IMR-90 (cell line): ENCODE measurements around the gene IHH. TPM values are rescaled to one million over a fixed set of nuclear protein-coding genes. Genes with fewer than 3 reads are reported as not detected.

Experiments
- ATAC-seq: fragments of 200-7000 bp; cut with Tn5 transposase; 2 replicates; pipeline ENCODE4 v1.9.1; 2020; ENCODE audit warnings: low read depth, mild to moderate bottlenecking, moderate library complexity
- BruUV-seq: library from RNA; stranded (reverse); fragments of 400-500 nt; replicated peaks from 2 replicates; lab custom pipeline; 2021; lab: Mats Ljungman, UMichigan
- CTCF ChIA-PET: fragments of 300-600 bp; formaldehyde crosslinking; extraction: SDS; loops from one replicate; lab custom pipeline; 2021; ENCODE audit warnings: antibody characterized with exemption; lab: Yijun Ruan, JAX
- POLR2A ChIA-PET: fragments of 300-600 bp; sonication (Branson Sonifier 250); formaldehyde crosslinking; loops from one replicate; lab custom pipeline; 2022; ENCODE audit warnings: antibody characterized with exemption; ENCODE audit not compliant: unreplicated experiment; lab: Charles Lee
- DNase-seq: peaks from one replicate; pipeline ENCODE4 v3.0.0; 2013
- H2AFZ ChIP-seq: replicated peaks from 2 replicates; pipeline ENCODE3; 2013; ENCODE audit warnings: low read length, mild to moderate bottlenecking; ENCODE audit not compliant: poor library complexity
- H2AK5ac ChIP-seq: 2 replicates; pipeline ENCODE4 v1.6.1; 2013; ENCODE audit warnings: low read depth, low read length, inconsistent platforms
- H2AK9ac ChIP-seq: replicated peaks from 2 replicates; pipeline ENCODE3; 2013; ENCODE audit warnings: mild to moderate bottlenecking, low read depth, low read length, moderate library complexity; ENCODE audit not compliant: poor library complexity
- H2BK120ac ChIP-seq: 2 replicates; pipeline ENCODE4 v1.6.1; 2013; ENCODE audit warnings: low read depth, low read length, inconsistent platforms
- H2BK15ac ChIP-seq: 3 replicates; pipeline ENCODE4 v1.6.1; 2013; ENCODE audit warnings: low read depth, low read length, inconsistent platforms
- H2BK20ac ChIP-seq: 2 replicates; pipeline ENCODE4 v1.6.1; 2013; ENCODE audit warnings: low read depth, mild to moderate bottlenecking, inconsistent platforms, low read length, moderate library complexity
- H2BK5ac ChIP-seq: 2 replicates; pipeline ENCODE4 v1.6.1; 2013; ENCODE audit warnings: mild to moderate bottlenecking, low read depth, low read length, inconsistent platforms; ENCODE audit not compliant: poor library complexity, severe bottlenecking
- H3K14ac ChIP-seq: replicated peaks from 2 replicates; pipeline ENCODE4 v1.6.1; 2013; ENCODE audit warnings: low read depth, low read length, inconsistent platforms
- H3K18ac ChIP-seq: 2 replicates; pipeline ENCODE4 v1.6.1; 2013; ENCODE audit warnings: low read depth, low read length, control low read depth
- H3K23ac ChIP-seq: 2 replicates; pipeline ENCODE4 v1.6.1; 2013; ENCODE audit warnings: low read depth, low read length, inconsistent platforms
- H3K27ac ChIP-seq: 2 replicates; pipeline ENCODE4 v1.5.1; 2013; ENCODE audit warnings: mild to moderate bottlenecking, control low read depth, low read length; ENCODE audit not compliant: insufficient read depth
- H3K27me3 ChIP-seq: 2 replicates; pipeline ENCODE4 v1.6.1; 2013; ENCODE audit warnings: low read length; ENCODE audit not compliant: control insufficient read depth, insufficient read depth
- H3K36me3 ChIP-seq: 2 replicates; pipeline ENCODE4 v1.6.1; 2013; ENCODE audit warnings: low read length, mixed read lengths; ENCODE audit not compliant: control insufficient read depth, insufficient read depth
- H3K4ac ChIP-seq: 2 replicates; pipeline ENCODE4 v1.6.1; 2013; ENCODE audit warnings: low read depth, low read length, inconsistent platforms
- H3K4me1 ChIP-seq: 2 replicates; pipeline ENCODE4 v1.6.1; 2013; ENCODE audit warnings: low read length, mixed read lengths; ENCODE audit not compliant: control insufficient read depth, insufficient read depth
- H3K4me2 ChIP-seq: 2 replicates; pipeline ENCODE4 v1.6.1; 2013; ENCODE audit warnings: low read depth, mild to moderate bottlenecking, control low read depth, low read length, moderate library complexity
- H3K4me3 ChIP-seq: 2 replicates; pipeline ENCODE4 v1.5.1; 2013; ENCODE audit warnings: low read depth, mild to moderate bottlenecking, control low read depth, low read length, moderate library complexity; ENCODE audit not compliant: insufficient read depth
- H3K56ac ChIP-seq: 2 replicates; pipeline ENCODE4 v1.6.1; 2013; ENCODE audit warnings: low read length, inconsistent platforms; ENCODE audit not compliant: insufficient read depth; ENCODE audit errors: extremely low read depth
- H3K79me1 ChIP-seq, 2 experiments: 2 replicates each; pipeline ENCODE4 v1.6.1; 2013; ENCODE audit warnings: low read length in 2 of 2, inconsistent platforms in 1 of 2, low read depth in 1 of 2
- H3K9ac ChIP-seq: 2 replicates; pipeline ENCODE4 v1.6.1; 2013; ENCODE audit warnings: low read depth, low read length, control low read depth
- H3K9me1 ChIP-seq: 2 replicates; pipeline ENCODE4 v1.6.1; 2013; ENCODE audit warnings: low read length, inconsistent platforms; ENCODE audit not compliant: insufficient read depth
- H3K9me3 ChIP-seq: 2 replicates; pipeline ENCODE4 v1.6.1; 2013; ENCODE audit warnings: low read length; ENCODE audit not compliant: control insufficient read depth, insufficient read depth
- H4K20me1 ChIP-seq: 2 replicates; pipeline ENCODE4 v1.6.1; 2013; ENCODE audit warnings: low read length, inconsistent platforms; ENCODE audit not compliant: insufficient read depth
- H4K5ac ChIP-seq: 2 replicates; pipeline ENCODE4 v1.6.1; 2013; ENCODE audit warnings: mild to moderate bottlenecking, low read depth, low read length, control low read depth
- H4K8ac ChIP-seq, 2 experiments: 2 replicates each; pipeline ENCODE4 v1.6.1; 2013; ENCODE audit warnings: low read depth in 2 of 2, low read length in 2 of 2, control low read depth in 1 of 2, inconsistent platforms in 1 of 2
- H4K91ac ChIP-seq: 2 replicates; pipeline ENCODE4 v1.6.1; 2013; ENCODE audit warnings: low read depth, low read length, inconsistent platforms; ENCODE audit not compliant: insufficient read depth
- BHLHE40 ChIP-seq: fragments of 150-350 bp; IDR thresholded peaks from 2 replicates; pipeline ENCODE4 v1.6.1; 2016; ENCODE audit warnings: mild to moderate bottlenecking, low read depth, low read length
- CEBPB ChIP-seq: IDR thresholded peaks from 2 replicates; pipeline ENCODE4 v1.6.1; 2012; ENCODE audit warnings: low read depth, low read length, improper control_type of control experiment
- CHD1 ChIP-seq: IDR thresholded peaks from 2 replicates; pipeline ENCODE4 v1.6.1; 2012; ENCODE audit warnings: low read depth, low read length, improper control_type of control experiment
- FOS ChIP-seq: fragments of 150-350 bp; IDR thresholded peaks from 2 replicates; pipeline ENCODE4 v1.6.1; 2016; ENCODE audit warnings: low read depth, low read length
- MAFK ChIP-seq: IDR thresholded peaks from 2 replicates; pipeline ENCODE4 v1.6.1; 2012; ENCODE audit warnings: low read depth, low read length, improper control_type of control experiment
- MAZ ChIP-seq: IDR thresholded peaks from 2 replicates; pipeline ENCODE4 v1.6.1; 2012; ENCODE audit warnings: low read depth, mild to moderate bottlenecking, low read length, improper control_type of control experiment, moderate library complexity, borderline replicate concordance
- MXI1 ChIP-seq: IDR thresholded peaks from 2 replicates; pipeline ENCODE4 v1.6.1; 2012; ENCODE audit warnings: low read depth, mild to moderate bottlenecking, low read length, moderate library complexity, borderline replicate concordance
- NFE2L2 ChIP-seq: fragments of 150-350 bp; IDR thresholded peaks from 2 replicates; pipeline ENCODE4 v1.6.1; 2016; ENCODE audit warnings: low read depth, mild to moderate bottlenecking, low read length
- POLR2A ChIP-seq: IDR thresholded peaks from 2 replicates; pipeline ENCODE4 v1.6.1; 2012; ENCODE audit warnings: mild to moderate bottlenecking, low read depth, low read length
- RAD21 ChIP-seq: IDR thresholded peaks from 2 replicates; pipeline ENCODE4 v1.6.1; 2012; ENCODE audit warnings: low read length, improper control_type of control experiment
- RCOR1 ChIP-seq: IDR thresholded peaks from 2 replicates; pipeline ENCODE4 v1.6.1; 2012; ENCODE audit warnings: mild to moderate bottlenecking, low read length, improper control_type of control experiment; ENCODE audit not compliant: insufficient replicate concordance
- RFX5 ChIP-seq: IDR thresholded peaks from 2 replicates; pipeline ENCODE4 v1.8.0; 2012; ENCODE audit warnings: low read depth, mild to moderate bottlenecking, low read length, moderate library complexity
- SMC3 ChIP-seq: fragments of 150-350 bp; IDR thresholded peaks from 2 replicates; pipeline ENCODE4 v1.6.1; 2016; ENCODE audit warnings: low read depth, mild to moderate bottlenecking, antibody characterized with exemption, low read length, moderate library complexity
- WGBS, 2 experiments: methylation state at CpG; one replicate each; pipeline versions ENCODE4 v1.1.5 to v1.1.7; 2013; ENCODE audit warnings: missing lambda C conversion rate in 2 of 2; ENCODE audit not compliant: insufficient read length in 1 of 2; ENCODE audit errors: extremely low coverage in 2 of 2; 5-methylcytosine and 5-hydroxymethylcytosine counted together
- dilution Hi-C: fragments of 300-500 bp; cut with HindIII; formaldehyde crosslinking; loops from one replicate; pipeline ENCODE4 v1.14.3; 2018; ENCODE audit warnings: low sequenced_read_pairs; ENCODE audit not compliant: unreplicated experiment
- in situ Hi-C: fragments of 300-500 bp; cut with MboI; formaldehyde crosslinking; loops from 3 replicates; pipeline ENCODE4 v1.14.3; 2019; ENCODE audit warnings: low sequenced_read_pairs, inconsistent platforms, mixed read lengths
- intact Hi-C: fragments of 100-400 bp; cut with micrococcal nuclease; formaldehyde crosslinking; loops from 2 replicates; pipeline ENCODE4 v1.10.0; 2022
- polyA plus RNA-seq, 3 experiments: library from polyadenylated mRNA; depleted of rRNA; stranded (reverse); fragments of >200 nt; gene quantifications; 2 replicates each; pipeline ENCODE4 v1.2.3, GENCODE V29; 2012; ENCODE audit warnings: low replicate concordance in 1 of 3
- total RNA-seq: library from RNA; depleted of rRNA; stranded (reverse); fragments of >200 nt; gene quantifications from 2 replicates; pipeline ENCODE4 v1.2.3, GENCODE V29; 2012
- TF ChIP-seq, protein P1 (sequence below): fragments of 150-350 bp; IDR thresholded peaks from 2 replicates; pipeline ENCODE4 v1.6.1; 2016; ENCODE audit warnings: low read depth, mild to moderate bottlenecking, low read length, moderate library complexity, borderline replicate concordance
- TF ChIP-seq, protein P2 (sequence below): fragments of 150-350 bp; IDR thresholded peaks from 2 replicates; pipeline ENCODE4 v1.6.1; 2017; ENCODE audit warnings: mild to moderate bottlenecking, antibody characterized with exemption, low read length, low read depth
- TF ChIP-seq, protein P3 (sequence below): conservative IDR thresholded peaks from 2 replicates; pipeline ENCODE4 v1.5.1; 2012; ENCODE audit warnings: mild to moderate bottlenecking, low read depth, low read length, improper control_type of control experiment

IHH gene
- total and polyA plus RNA-seq, 2 of the 4 experiments (the other 2 are of a cell fraction): not detected

DNA sequence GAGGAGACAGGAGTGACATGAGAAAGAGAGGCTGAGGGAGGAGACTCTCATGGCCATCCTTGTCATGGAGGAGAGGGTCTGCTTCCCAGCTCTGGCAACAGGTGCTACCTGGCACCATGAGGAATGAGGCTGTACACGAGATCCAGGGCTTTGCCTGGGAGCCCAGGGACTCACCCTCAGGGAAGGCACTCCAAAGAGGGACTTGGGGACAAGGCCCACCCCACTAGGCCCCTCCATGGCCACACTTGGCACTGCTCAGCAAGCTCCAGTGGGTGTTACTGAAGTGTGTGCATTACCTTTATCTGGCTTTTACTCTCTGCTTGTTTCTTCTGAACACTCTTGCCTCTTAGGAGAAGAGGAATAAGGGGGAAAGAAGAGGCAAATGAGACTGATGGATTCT lies 22.1 kb downstream of the IHH start:
- H3K79me1 ChIP-seq: no peaks in the 10 kb centered on the region
- H3K4ac ChIP-seq: no peak overlapping the region
- no peak overlapping the region for H3K4me3 ChIP-seq
- no peaks in the 10 kb centered on the region for H4K20me1 ChIP-seq
- H2BK20ac ChIP-seq: no peak overlapping the region
- H2AK5ac ChIP-seq: no peak overlapping the region
- no peak overlapping the region for H4K5ac ChIP-seq
- TF ChIP-seq, protein P1, sequence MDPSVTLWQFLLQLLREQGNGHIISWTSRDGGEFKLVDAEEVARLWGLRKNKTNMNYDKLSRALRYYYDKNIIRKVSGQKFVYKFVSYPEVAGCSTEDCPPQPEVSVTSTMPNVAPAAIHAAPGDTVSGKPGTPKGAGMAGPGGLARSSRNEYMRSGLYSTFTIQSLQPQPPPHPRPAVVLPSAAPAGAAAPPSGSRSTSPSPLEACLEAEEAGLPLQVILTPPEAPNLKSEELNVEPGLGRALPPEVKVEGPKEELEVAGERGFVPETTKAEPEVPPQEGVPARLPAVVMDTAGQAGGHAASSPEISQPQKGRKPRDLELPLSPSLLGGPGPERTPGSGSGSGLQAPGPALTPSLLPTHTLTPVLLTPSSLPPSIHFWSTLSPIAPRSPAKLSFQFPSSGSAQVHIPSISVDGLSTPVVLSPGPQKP: no peak
- TF ChIP-seq RCOR1 (no peak), RAD21 (no peak), POLR2A (no peak), CEBPB (no peak), FOS (no peak), MAFK (no peak), RFX5 (no peak), BHLHE40 (no peak), SMC3 (no peak), MAZ (no peak), NFE2L2 (no peak), MXI1 (no peak), CHD1 (no peak)
- TF ChIP-seq, protein P2, sequence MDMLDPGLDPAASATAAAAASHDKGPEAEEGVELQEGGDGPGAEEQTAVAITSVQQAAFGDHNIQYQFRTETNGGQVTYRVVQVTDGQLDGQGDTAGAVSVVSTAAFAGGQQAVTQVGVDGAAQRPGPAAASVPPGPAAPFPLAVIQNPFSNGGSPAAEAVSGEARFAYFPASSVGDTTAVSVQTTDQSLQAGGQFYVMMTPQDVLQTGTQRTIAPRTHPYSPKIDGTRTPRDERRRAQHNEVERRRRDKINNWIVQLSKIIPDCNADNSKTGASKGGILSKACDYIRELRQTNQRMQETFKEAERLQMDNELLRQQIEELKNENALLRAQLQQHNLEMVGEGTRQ: no peak
- TF ChIP-seq, protein P3, sequence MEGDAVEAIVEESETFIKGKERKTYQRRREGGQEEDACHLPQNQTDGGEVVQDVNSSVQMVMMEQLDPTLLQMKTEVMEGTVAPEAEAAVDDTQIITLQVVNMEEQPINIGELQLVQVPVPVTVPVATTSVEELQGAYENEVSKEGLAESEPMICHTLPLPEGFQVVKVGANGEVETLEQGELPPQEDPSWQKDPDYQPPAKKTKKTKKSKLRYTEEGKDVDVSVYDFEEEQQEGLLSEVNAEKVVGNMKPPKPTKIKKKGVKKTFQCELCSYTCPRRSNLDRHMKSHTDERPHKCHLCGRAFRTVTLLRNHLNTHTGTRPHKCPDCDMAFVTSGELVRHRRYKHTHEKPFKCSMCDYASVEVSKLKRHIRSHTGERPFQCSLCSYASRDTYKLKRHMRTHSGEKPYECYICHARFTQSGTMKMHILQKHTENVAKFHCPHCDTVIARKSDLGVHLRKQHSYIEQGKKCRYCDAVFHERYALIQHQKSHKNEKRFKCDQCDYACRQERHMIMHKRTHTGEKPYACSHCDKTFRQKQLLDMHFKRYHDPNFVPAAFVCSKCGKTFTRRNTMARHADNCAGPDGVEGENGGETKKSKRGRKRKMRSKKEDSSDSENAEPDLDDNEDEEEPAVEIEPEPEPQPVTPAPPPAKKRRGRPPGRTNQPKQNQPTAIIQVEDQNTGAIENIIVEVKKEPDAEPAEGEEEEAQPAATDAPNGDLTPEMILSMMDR: no peak
- BruUV-seq: no TSS peak
- no peak overlapping the region for H3K4me2 ChIP-seq
- no peak overlapping the region for H3K14ac ChIP-seq
- intact Hi-C loops: no loop called here
- peaks cover 45% of the 10 kb centered on the region for H3K27me3 ChIP-seq
- no peak overlapping the region for H2BK5ac ChIP-seq
- H3K4me1 ChIP-seq: no peaks in the 10 kb centered on the region
- no peaks in the 10 kb centered on the region for H3K9me1 ChIP-seq
- H2BK120ac ChIP-seq: no peak overlapping the region
- no peak overlapping the region for H2AK9ac ChIP-seq
- DNase-seq (no peak), ATAC-seq (no peak)
- H4K8ac ChIP-seq: no peak overlapping the region
- H2BK15ac ChIP-seq: no peak overlapping the region
- no peak overlapping the region for H3K27ac ChIP-seq
- dilution Hi-C loops: no loop called here
- H3K36me3 ChIP-seq: no peaks in the 10 kb centered on the region
- H2AFZ ChIP-seq: no peak overlapping the region
- no CpG with 5 or more reads among the region's 1 CpG for WGBS, 2 experiments
- H3K9me3 ChIP-seq: no peaks in the 10 kb centered on the region
- no peak overlapping the region for H4K91ac ChIP-seq
- ChIA-PET CTCF (interaction anchor here (1.4 kb wide), 1 partner anchor 9 kb away, joined by 5 read pairs; no protein-coding TSS in a partner anchor), POLR2A (no interaction called here)
- H3K9ac ChIP-seq: no peak overlapping the region
- no peak overlapping the region for H3K18ac ChIP-seq
- no peak overlapping the region for H3K23ac ChIP-seq
- H3K56ac ChIP-seq: no peak overlapping the region
- in situ Hi-C loops: no loop called here
